GM12892 (cell line): ENCODE results near the gene C1orf167.

Experiments
- POLR2A ChIP-seq: IDR thresholded peaks from 2 replicates; pipeline ENCODE4 v1.6.1; 2011; ENCODE audit warnings: low read depth, low read length, control low read depth
- POLR2AphosphoS5 ChIP-seq: IDR thresholded peaks from 2 replicates; pipeline ENCODE4 v1.6.1; 2011; ENCODE audit warnings: low read depth, low read length, control low read depth

GRCh38 chr1:11751087-11751486 lies 10.9 kb upstream of the C1orf167 start:
- TF ChIP-seq POLR2A (no peak), POLR2AphosphoS5 (no peak)
